Gastrocnemius medialis (tissue), 4 donors: ENCODE results near the gene PLA2G4F. TPM values are rescaled to one million over a fixed set of nuclear protein-coding genes. Genes with fewer than 3 reads are reported as not detected.

Experiments
- ATAC-seq, 2 donors: fragments of 150-250 bp; one replicate each; pipeline ENCODE4 v1.9.1; 2016
- DNase-seq, 2 donors: peaks; one replicate each; pipeline ENCODE4 v3.0.0-alpha.2; 2019
- H3K27ac ChIP-seq, 4 donors: fragments of 200-600 bp; sonication (generic); 1 replicate in 1 of 4; 2 replicates in 3 of 4; pipeline ENCODE4 v1.5.1; 2016 to 2018; ENCODE audit warnings: mild to moderate bottlenecking in 2 of 4, moderate library complexity in 1 of 4
- H3K27me3 ChIP-seq, 3 donors: fragments of 200-600 bp; sonication (generic) in 2 of 3; 1 replicate in 1 of 3; 2 replicates in 2 of 3; pipeline versions ENCODE4 v1.5.1 to v1.6.0; 2016 to 2019; ENCODE audit warnings: mild to moderate bottlenecking in 1 of 3, moderate library complexity in 1 of 3
- H3K36me3 ChIP-seq, 2 donors: fragments of 200-600 bp; sonication (generic) in 1 of 2; one replicate each; pipeline ENCODE4 v1.5.1; 2017 to 2018
- H3K4me1 ChIP-seq, 2 donors: fragments of 200-600 bp; sonication (generic) in 1 of 2; one replicate each; pipeline ENCODE4 v1.5.1; 2016 to 2017; ENCODE audit warnings: mild to moderate bottlenecking in 2 of 2
- H3K4me3 ChIP-seq, 4 donors: fragments of 200-600 bp; sonication (generic) in 3 of 4; 1 replicate in 1 of 4; 2 replicates in 3 of 4; pipeline ENCODE4 v1.5.1; 2016 to 2019; ENCODE audit warnings: mild to moderate bottlenecking in 2 of 4
- H3K9me3 ChIP-seq, 3 donors: fragments of 200-600 bp; sonication (generic) in 2 of 3; 1 replicate in 1 of 3; 2 replicates in 2 of 3; pipeline ENCODE4 v1.5.1; 2016 to 2019
- CTCF ChIP-seq, 5 experiments: fragments of 450-650 bp in 3 of 5; fragments of 200-600 bp in 2 of 5; sonication (generic) in 2 of 5; IDR thresholded peaks in 4 of 5; conservative IDR thresholded peaks in 1 of 5; 1 replicate in 4 of 5; 2 replicates in 1 of 5; pipeline ENCODE4 v1.5.1; 2016 to 2019; ENCODE audit warnings: antibody characterized with exemption in 5 of 5, mild to moderate bottlenecking in 3 of 5, moderate library complexity in 3 of 5
- POLR2A ChIP-seq, 2 donors: fragments of 450-650 bp; IDR thresholded peaks; one replicate each; pipeline ENCODE4 v1.6.1; 2017; ENCODE audit warnings: antibody characterized with exemption in 2 of 2, mild to moderate bottlenecking in 2 of 2, moderate library complexity in 2 of 2
- in situ Hi-C, 4 donors: fragments of 200-750 bp; cut with MboI; loops; one replicate each; pipeline versions ENCODE4 v1.15.0 to v1.8.0; 2017; ENCODE audit warnings: low sequenced_read_pairs in 4 of 4
- intact Hi-C: fragments of 100-400 bp; cut with DNase I; formaldehyde crosslinking; loops from one replicate; pipeline ENCODE4 v1.15.1; 2023; ENCODE audit warnings: low total_unique reads
- total RNA-seq, 4 donors: library from RNA; depleted of rRNA; stranded (reverse); fragments of >200 nt; gene quantifications; one replicate each; pipeline versions ENCODE4 v1.1.0 to v1.2.3, GENCODE V29; 2016

Gene PLA2G4F
- total RNA-seq, 4 donors from 2014 or later: 1.0 to 8.4 (median 4.9) TPM

DNA sequence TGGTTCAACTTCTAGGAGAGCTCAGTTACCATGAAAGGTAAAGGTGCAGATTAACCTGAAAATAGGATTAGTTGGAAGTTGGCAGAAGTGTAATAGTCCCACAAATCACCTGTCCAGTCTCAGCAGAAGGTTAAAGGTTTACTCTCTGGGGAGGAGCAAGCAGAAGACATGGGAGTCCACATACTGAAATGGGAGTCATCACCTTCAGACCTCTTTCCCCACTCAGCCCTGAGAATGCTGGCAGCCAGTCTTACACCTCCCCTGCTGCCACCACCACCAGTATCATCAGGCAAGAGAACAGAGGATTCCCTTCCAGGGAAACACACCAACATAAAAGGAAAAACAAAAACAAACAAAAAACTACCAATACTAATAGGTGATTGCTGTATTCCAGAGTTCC is 48.2 kb downstream of the PLA2G4F start:
- ATAC-seq: no peak
- Histone ChIP-seq H3K27me3 (peaks cover 0 to 3% (median 0%) of the 10 kb centered on the region in 3 donors), H3K4me3 (no peak overlapping the region), H3K36me3 (no peaks in the 10 kb centered on the region), H3K9me3 (no peaks in the 10 kb centered on the region), H3K4me1 (no peaks in the 10 kb centered on the region), H3K27ac (no peak overlapping the region)
- no peak for DNase-seq
- in situ Hi-C loops: no loop called here
- intact Hi-C loops: no loop called here
- no peak for TF ChIP-seq POLR2A (IDR thresholded peaks at IDR 0.05)

DNA sequence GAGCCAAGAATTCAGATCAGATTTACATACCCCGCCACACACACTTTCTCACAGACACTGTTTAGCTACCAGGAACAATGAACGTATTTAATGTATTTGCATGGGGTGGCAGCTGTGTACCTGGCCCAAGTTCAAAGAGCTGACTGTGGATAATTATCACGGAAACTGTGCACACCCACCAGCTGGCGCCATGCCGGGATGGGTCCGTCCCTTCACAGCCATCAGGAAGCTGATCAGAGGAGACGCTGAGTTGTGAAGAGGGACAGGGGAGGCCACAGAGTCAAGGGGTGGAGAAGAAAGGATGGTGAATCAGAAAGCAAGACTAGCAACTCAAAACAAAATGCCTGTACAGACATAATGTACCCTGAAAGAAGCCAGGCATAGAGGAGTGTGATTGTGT is 49.0 kb downstream of the PLA2G4F start:
- no peak overlapping the region for H3K27ac ChIP-seq
- peaks cover 0 to 3% (median 0%) of the 10 kb centered on the region in 3 donors for H3K27me3 ChIP-seq
- no peak for ATAC-seq
- intact Hi-C loops (no loop called here), in situ Hi-C loops (no loop called here)
- DNase-seq: no peak
- TF ChIP-seq CTCF (IDR thresholded peaks at IDR 0.05 in 4 of 5, conservative IDR thresholded peaks at IDR 0.05 in 1 of 5) (no peak), POLR2A (IDR thresholded peaks at IDR 0.05) (no peak)
- no peaks in the 10 kb centered on the region for H3K9me3 ChIP-seq
- H3K4me1 ChIP-seq: no peaks in the 10 kb centered on the region
- H3K36me3 ChIP-seq: no peaks in the 10 kb centered on the region
- no peak overlapping the region for H3K4me3 ChIP-seq

- H3K9me3 ChIP-seq: no peaks in the 10 kb centered on the region
- no peak overlapping the region for H3K4me3 ChIP-seq
- no peaks in the 10 kb centered on the region for H3K4me1 ChIP-seq
- no peak for ATAC-seq
- no peaks in the 10 kb centered on the region for H3K36me3 ChIP-seq
- no peak for DNase-seq
- in situ Hi-C loops (no loop called here), intact Hi-C loops (no loop called here)
- TF ChIP-seq POLR2A (IDR thresholded peaks at IDR 0.05) (no peak), CTCF (IDR thresholded peaks at IDR 0.05 in 4 of 5, conservative IDR thresholded peaks at IDR 0.05 in 1 of 5) (no peak)
- no peak overlapping the region for H3K27ac ChIP-seq
- peaks cover 0 to 3% (median 0%) of the 10 kb centered on the region in 3 donors for H3K27me3 ChIP-seq
Observed at GRCh38 chr15:42106288-42106687, 50.1 kb downstream of the PLA2G4F start.

- intact Hi-C loops: no loop called here
- Histone ChIP-seq H3K4me3 (no peak overlapping the region), H3K36me3 (no peaks in the 10 kb centered on the region), H3K27ac (no peak overlapping the region), H3K4me1 (no peaks in the 10 kb centered on the region), H3K27me3 (peaks cover 0 to 3% (median 0%) of the 10 kb centered on the region in 3 donors), H3K9me3 (no peaks in the 10 kb centered on the region)
- ATAC-seq: no peak
- TF ChIP-seq POLR2A (IDR thresholded peaks at IDR 0.05) (no peak), CTCF (IDR thresholded peaks at IDR 0.05 in 4 of 5, conservative IDR thresholded peaks at IDR 0.05 in 1 of 5) (no peak)
- DNase-seq: no peak
- in situ Hi-C loops: no loop called here
Observed at GRCh38 chr15:42104095-42104891, 52.1 kb downstream of the PLA2G4F start.

DNA sequence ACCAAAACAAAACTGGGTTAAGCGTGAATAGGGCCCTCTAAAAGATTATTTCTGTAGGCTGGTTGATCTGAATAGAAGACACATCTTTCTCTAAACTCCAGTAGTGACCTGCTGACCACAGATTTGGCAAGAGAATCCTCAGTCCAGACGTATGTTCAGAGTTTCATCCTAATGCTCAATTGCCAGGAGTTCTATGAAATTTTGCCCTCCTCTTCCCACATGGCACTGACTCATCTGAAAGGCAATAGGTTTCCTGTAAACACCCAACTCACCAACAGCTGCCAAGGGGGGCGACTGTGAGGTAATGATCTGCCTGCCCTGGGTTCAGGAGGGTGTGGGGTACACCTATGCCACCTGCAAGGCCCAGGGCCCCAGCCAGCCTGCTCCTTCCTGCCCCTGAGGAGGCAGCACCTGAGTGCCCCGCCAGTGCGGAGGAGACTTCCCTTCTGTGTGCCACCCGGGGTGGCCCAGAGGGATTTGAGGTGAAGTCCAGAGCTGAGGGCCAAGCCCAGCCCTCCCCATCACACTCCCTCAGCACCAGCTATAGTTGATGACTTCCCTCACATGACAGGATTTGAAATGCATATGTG is 53.7 kb downstream of the PLA2G4F start:
- H3K36me3 ChIP-seq: no peaks in the 10 kb centered on the region
- H3K9me3 ChIP-seq: no peaks in the 10 kb centered on the region
- intact Hi-C loops: no loop called here
- in situ Hi-C loops: no loop called here
- H3K4me1 ChIP-seq: no peaks in the 10 kb centered on the region
- no peak for TF ChIP-seq CTCF (IDR thresholded peaks at IDR 0.05 in 4 of 5, conservative IDR thresholded peaks at IDR 0.05 in 1 of 5)
- no peak for TF ChIP-seq POLR2A (IDR thresholded peaks at IDR 0.05)
- H3K27ac ChIP-seq: no peak overlapping the region
- no peaks in the 10 kb centered on the region for H3K27me3 ChIP-seq
- ATAC-seq (no peak), DNase-seq (no peak)
- no peak overlapping the region for H3K4me3 ChIP-seq
